K562 (cell line): Measurements from ENCODE around the gene FDPS. TPM values are rescaled to one million over a fixed set of nuclear protein-coding genes. Genes with fewer than 3 reads are reported as not detected.
A peak's percentile ranks its signal among the peaks of the same experiment; 100 is the strongest.

ENCODE experiments used
- CBFA2T2 ChIP-seq: fragments of 450-650 bp; conservative IDR thresholded peaks from 2 replicates; pipeline ENCODE4 v1.6.1; 2017; ENCODE audit warnings: mild to moderate bottlenecking
- ETV1 ChIP-seq: fragments of 450-650 bp; conservative IDR thresholded peaks from 2 replicates; pipeline ENCODE4 v1.6.1; 2016; ENCODE audit warnings: missing genetic modification characterization, control low read depth, low read depth, missing compliant biosample characterization
- GTF2F1 ChIP-seq: IDR thresholded peaks from 2 replicates; pipeline ENCODE4 v1.6.1; 2011; ENCODE audit warnings: low read depth, low read length, improper control_type of control experiment
- MAZ ChIP-seq, 2 experiments: fragments of 450-650 bp in 1 of 2; sonication (generic) in 1 of 2; formaldehyde crosslinking; IDR thresholded peaks in 1 of 2; conservative IDR thresholded peaks in 1 of 2; 2 replicates each; pipeline versions ENCODE4 v1.4.0 to v1.5.0; 2020; ENCODE audit warnings: mild to moderate bottlenecking in 1 of 2, missing genetic modification reagents in 1 of 2
- MXI1 ChIP-seq: IDR thresholded peaks from 2 replicates; pipeline ENCODE4 v1.6.1; 2011; ENCODE audit warnings: low read depth, mild to moderate bottlenecking, improper control_type of control experiment, low read length
- MYC ChIP-seq, 2 experiments: fragments of 250-450 bp in 1 of 2; sonication (Bioruptor Pico) in 1 of 2; IDR thresholded peaks; 2 replicates each; pipeline versions ENCODE4 v1.5.1 to v1.6.1; 2012 to 2021; ENCODE audit warnings: low read depth in 2 of 2, borderline replicate concordance in 1 of 2, improper control_type of control experiment in 1 of 2, low read length in 1 of 2, mild to moderate bottlenecking in 1 of 2, moderate library complexity in 1 of 2
- NFIC ChIP-seq: fragments of 450-650 bp; IDR thresholded peaks from 2 replicates; pipeline ENCODE4 v1.6.1; 2017; ENCODE audit warnings: mild to moderate bottlenecking, inconsistent platforms
- NRF1 ChIP-seq, 2 experiments: fragments of 450-650 bp; IDR thresholded peaks in 1 of 2; conservative IDR thresholded peaks in 1 of 2; 2 replicates each; pipeline ENCODE4 v1.6.1; 2014; ENCODE audit warnings: mild to moderate bottlenecking in 2 of 2
- RFX1 ChIP-seq: fragments of 450-650 bp; IDR thresholded peaks from 2 replicates; pipeline ENCODE4 v1.6.1; 2016; ENCODE audit warnings: mild to moderate bottlenecking, moderate library complexity
- SUPT5H ChIP-seq: fragments of 450-650 bp; IDR thresholded peaks from 2 replicates; pipeline ENCODE4 v1.6.1; 2016
- ZNF263 ChIP-seq: sonication (generic); formaldehyde crosslinking; IDR thresholded peaks from 2 replicates; pipeline ENCODE4 v1.8.0; 2022; ENCODE audit warnings: mild to moderate bottlenecking, missing genetic modification reagents, borderline replicate concordance
- ZNF311 ChIP-seq: fragments of 250-450 bp; sonication (Bioruptor Pico); IDR thresholded peaks from 2 replicates; pipeline ENCODE4 v1.4.0; 2020; ENCODE audit warnings: mild to moderate bottlenecking, moderate library complexity
- ZNF766 ChIP-seq: fragments of 200-800 bp; sonication (Bioruptor generic); conservative IDR thresholded peaks from 2 replicates; pipeline ENCODE4 v1.6.1; 2016; ENCODE audit warnings: missing genetic modification characterization, missing compliant biosample characterization
- polyA plus RNA-seq, 8 experiments: library from polyadenylated mRNA; depleted of rRNA in 4 of 8; stranded (reverse) in 5 of 8; unstranded in 3 of 8; fragments of >200 nt; fragmentation: Nextera tagmentation in 2 of 8; fragmentation: Illumina TruSeq in 1 of 8; extraction: Ambion mirVana in 2 of 8; extraction: Trizol in 1 of 8; gene quantifications; 2 replicates each; pipeline versions ENCODE4 v1.2.1 to v1.2.3, GENCODE V29; 2011 to 2014; ENCODE audit warnings: inconsistent platforms in 1 of 8, missing spikeins in 1 of 8
- total RNA-seq, 7 experiments: library from RNA; depleted of rRNA in 6 of 7; stranded (reverse); fragments of >200 nt in 6 of 7; fragmentation: Illumina TruSeq in 2 of 7; extraction: Trizol in 2 of 7; gene quantifications; 2 replicates each; pipeline versions ENCODE4 v1.2.1 to v1.2.3, GENCODE V29; 2011 to 2021; ENCODE audit warnings: low replicate concordance in 1 of 7
- TF ChIP-seq, protein P1 (sequence below): fragments of 450-650 bp; IDR thresholded peaks from 2 replicates; pipeline ENCODE4 v1.6.1; 2016; ENCODE audit warnings: antibody characterized with exemption
- TF ChIP-seq, protein P2 (sequence below): fragments of 450-650 bp; IDR thresholded peaks from 2 replicates; pipeline ENCODE4 v1.6.1; 2016; ENCODE audit warnings: low read depth, mild to moderate bottlenecking, moderate library complexity
- TF ChIP-seq, protein P3 (sequence below), 2 experiments: fragments of 450-650 bp; formaldehyde crosslinking in 1 of 2; IDR thresholded peaks; 2 replicates each; pipeline versions ENCODE4 v1.4.0 to v1.6.1; 2014 to 2020; ENCODE audit warnings: mild to moderate bottlenecking in 2 of 2, borderline replicate concordance in 1 of 2, low read depth in 1 of 2

The FDPS gene
- total and polyA plus RNA-seq, 9 of the 15 experiments (the other 6 are each of a cell fraction or from before 2014, with no cell fraction given) = 247 to 884 (median 360) TPM

DNA sequence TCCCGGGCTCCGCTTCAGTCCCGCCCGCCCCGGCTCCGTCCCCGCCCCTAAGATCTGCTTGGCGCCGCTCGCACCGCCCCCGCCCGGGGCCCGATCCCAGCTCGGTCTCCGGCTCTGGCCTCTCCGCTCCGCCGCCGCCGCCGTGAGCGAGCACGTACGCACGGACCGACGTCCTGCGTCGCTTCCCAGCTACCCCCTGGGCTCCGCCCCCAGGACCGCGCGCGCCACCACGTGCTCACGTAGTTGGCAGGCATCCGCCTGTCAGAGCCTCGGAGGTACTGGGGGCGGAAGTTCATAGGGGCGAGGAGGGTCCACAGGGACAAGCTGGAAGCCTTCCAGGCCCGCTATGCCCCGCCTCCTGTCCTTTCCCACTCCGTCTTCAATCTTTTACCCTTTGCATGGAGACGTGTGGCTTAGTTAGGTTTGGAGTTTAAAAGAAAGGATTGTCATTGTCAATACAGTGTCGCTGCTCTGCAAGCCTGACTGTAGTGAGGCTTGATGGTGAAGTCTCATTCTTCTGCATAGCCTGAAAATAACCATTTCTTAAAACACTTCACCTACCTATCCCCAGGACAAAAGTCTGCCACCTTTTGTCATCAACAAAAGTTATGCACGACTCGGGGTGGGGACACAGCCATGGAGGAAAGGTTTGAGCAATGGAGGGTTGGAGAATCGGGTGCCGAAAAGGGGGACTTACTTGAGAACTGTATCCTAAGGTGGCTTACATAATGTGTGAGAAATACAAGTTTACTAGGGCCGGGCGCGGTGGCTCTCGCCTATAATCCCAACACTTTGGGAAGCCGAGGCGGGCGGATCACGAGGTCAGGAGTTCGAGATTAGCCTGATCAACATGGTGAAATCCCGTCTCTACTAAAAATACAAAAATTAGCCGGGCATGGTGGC is 35.1 kb upstream of the FDPS start, which contains the start of gene CLK2 (continued):
- peak; percentile 98 for TF ChIP-seq MYC (IDR thresholded peaks at IDR 0.05; ENCODE audit: low read depth, low read length)
- peak; percentile 59; the same call in 1 of the 2 replicates for TF ChIP-seq MYC (CRISPR knock-in tag; IDR thresholded peaks at IDR 0.05; ENCODE audit: borderline replicate concordance, low read depth)
- TF ChIP-seq SUPT5H = peak; percentile 76
- TF ChIP-seq NRF1 (conservative IDR thresholded peaks at IDR 0.05 in 1 of 2, IDR thresholded peaks at IDR 0.05 in 1 of 2) = peak; percentile 85 to 87
- TF ChIP-seq, protein P1, sequence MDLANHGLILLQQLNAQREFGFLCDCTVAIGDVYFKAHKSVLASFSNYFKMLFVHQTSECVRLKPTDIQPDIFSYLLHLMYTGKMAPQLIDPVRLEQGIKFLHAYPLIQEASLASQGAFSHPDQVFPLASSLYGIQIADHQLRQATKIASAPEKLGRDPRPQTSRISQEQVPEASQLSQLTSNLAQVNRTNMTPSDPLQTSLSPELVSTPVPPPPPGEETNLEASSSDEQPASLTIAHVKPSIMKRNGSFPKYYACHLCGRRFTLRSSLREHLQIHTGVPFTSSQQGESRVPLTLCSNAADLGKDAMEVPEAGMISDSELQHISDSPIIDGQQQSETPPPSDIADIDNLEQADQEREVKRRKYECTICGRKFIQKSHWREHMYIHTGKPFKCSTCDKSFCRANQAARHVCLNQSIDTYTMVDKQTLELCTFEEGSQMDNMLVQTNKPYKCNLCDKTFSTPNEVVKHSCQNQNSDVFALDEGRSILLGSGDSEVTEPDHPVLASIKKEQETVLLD = peak; percentile 97
- TF ChIP-seq, protein P2, sequence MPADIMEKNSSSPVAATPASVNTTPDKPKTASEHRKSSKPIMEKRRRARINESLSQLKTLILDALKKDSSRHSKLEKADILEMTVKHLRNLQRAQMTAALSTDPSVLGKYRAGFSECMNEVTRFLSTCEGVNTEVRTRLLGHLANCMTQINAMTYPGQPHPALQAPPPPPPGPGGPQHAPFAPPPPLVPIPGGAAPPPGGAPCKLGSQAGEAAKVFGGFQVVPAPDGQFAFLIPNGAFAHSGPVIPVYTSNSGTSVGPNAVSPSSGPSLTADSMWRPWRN = 0 out of 2 replicates have a peak, but pooled peaks have one; percentile 16
- no peak for TF ChIP-seq GTF2F1
- TF ChIP-seq RFX1 = no peak
- TF ChIP-seq ZNF311 = no peak
- TF ChIP-seq ETV1 (tag) = peak; percentile 48
- TF ChIP-seq ZNF263 = no peak; the same call in 1 of the 2 replicates
- peak; percentile 77; the same call in 1 of the 2 replicates for TF ChIP-seq MXI1
- TF ChIP-seq, protein P3, sequence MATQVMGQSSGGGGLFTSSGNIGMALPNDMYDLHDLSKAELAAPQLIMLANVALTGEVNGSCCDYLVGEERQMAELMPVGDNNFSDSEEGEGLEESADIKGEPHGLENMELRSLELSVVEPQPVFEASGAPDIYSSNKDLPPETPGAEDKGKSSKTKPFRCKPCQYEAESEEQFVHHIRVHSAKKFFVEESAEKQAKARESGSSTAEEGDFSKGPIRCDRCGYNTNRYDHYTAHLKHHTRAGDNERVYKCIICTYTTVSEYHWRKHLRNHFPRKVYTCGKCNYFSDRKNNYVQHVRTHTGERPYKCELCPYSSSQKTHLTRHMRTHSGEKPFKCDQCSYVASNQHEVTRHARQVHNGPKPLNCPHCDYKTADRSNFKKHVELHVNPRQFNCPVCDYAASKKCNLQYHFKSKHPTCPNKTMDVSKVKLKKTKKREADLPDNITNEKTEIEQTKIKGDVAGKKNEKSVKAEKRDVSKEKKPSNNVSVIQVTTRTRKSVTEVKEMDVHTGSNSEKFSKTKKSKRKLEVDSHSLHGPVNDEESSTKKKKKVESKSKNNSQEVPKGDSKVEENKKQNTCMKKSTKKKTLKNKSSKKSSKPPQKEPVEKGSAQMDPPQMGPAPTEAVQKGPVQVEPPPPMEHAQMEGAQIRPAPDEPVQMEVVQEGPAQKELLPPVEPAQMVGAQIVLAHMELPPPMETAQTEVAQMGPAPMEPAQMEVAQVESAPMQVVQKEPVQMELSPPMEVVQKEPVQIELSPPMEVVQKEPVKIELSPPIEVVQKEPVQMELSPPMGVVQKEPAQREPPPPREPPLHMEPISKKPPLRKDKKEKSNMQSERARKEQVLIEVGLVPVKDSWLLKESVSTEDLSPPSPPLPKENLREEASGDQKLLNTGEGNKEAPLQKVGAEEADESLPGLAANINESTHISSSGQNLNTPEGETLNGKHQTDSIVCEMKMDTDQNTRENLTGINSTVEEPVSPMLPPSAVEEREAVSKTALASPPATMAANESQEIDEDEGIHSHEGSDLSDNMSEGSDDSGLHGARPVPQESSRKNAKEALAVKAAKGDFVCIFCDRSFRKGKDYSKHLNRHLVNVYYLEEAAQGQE (IDR thresholded peaks at IDR 0.05; ENCODE audit: borderline replicate concordance) = peak; percentile 70
- TF ChIP-seq, protein P3 (CRISPR knock-in tag; IDR thresholded peaks at IDR 0.05; ENCODE audit: low read depth) = no peak
- TF ChIP-seq CBFA2T2 = 0 out of 2 replicates have a peak, but pooled peaks have one; percentile 22
- TF ChIP-seq ZNF766 (CRISPR knock-in tag) = peak; percentile 12; the same call in 1 of the 2 replicates
- peak; percentile 41 to 56; a peak in 3 of 4 replicates for TF ChIP-seq MAZ (CRISPR knock-in tag; conservative IDR thresholded peaks at IDR 0.05 in 1 of 2, IDR thresholded peaks at IDR 0.05 in 1 of 2)
- peak; percentile 96 for TF ChIP-seq NFIC
